Measurements from ENCODE around the gene SF3A1.

The SF3A1 gene

DNA sequence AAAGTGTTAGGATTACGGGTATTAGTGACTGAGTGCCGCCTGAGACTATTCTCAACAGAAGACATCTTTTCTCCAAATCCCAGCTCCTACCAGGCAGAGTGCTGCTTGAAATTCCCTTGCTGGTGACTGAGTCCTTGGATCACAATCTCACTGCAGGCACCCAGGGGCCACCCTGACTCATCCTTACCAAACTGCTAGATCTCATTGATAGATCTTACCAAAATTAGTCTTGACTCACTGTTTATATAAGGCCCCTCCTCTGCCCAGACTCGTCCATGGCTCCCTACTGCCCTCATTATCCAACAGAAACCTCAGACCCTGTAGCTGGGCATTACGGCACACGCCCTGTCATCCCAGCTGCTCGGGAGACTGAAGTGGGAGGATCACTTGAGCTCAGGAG, 44.6 kb downstream of the SF3A1 start:
- DNase-seq (ENCODE audit: low read depth) = no peak
- H3K4me3 ChIP-seq (ENCODE audit: control insufficient read depth, low read depth, low read length) = no peak overlapping the region
- TF ChIP-seq, protein P1, sequence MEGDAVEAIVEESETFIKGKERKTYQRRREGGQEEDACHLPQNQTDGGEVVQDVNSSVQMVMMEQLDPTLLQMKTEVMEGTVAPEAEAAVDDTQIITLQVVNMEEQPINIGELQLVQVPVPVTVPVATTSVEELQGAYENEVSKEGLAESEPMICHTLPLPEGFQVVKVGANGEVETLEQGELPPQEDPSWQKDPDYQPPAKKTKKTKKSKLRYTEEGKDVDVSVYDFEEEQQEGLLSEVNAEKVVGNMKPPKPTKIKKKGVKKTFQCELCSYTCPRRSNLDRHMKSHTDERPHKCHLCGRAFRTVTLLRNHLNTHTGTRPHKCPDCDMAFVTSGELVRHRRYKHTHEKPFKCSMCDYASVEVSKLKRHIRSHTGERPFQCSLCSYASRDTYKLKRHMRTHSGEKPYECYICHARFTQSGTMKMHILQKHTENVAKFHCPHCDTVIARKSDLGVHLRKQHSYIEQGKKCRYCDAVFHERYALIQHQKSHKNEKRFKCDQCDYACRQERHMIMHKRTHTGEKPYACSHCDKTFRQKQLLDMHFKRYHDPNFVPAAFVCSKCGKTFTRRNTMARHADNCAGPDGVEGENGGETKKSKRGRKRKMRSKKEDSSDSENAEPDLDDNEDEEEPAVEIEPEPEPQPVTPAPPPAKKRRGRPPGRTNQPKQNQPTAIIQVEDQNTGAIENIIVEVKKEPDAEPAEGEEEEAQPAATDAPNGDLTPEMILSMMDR (IDR thresholded peaks at IDR 0.05; ENCODE audit: control insufficient read depth, insufficient read depth, low read depth, low read length, missing control alignments) = no peak

DNA sequence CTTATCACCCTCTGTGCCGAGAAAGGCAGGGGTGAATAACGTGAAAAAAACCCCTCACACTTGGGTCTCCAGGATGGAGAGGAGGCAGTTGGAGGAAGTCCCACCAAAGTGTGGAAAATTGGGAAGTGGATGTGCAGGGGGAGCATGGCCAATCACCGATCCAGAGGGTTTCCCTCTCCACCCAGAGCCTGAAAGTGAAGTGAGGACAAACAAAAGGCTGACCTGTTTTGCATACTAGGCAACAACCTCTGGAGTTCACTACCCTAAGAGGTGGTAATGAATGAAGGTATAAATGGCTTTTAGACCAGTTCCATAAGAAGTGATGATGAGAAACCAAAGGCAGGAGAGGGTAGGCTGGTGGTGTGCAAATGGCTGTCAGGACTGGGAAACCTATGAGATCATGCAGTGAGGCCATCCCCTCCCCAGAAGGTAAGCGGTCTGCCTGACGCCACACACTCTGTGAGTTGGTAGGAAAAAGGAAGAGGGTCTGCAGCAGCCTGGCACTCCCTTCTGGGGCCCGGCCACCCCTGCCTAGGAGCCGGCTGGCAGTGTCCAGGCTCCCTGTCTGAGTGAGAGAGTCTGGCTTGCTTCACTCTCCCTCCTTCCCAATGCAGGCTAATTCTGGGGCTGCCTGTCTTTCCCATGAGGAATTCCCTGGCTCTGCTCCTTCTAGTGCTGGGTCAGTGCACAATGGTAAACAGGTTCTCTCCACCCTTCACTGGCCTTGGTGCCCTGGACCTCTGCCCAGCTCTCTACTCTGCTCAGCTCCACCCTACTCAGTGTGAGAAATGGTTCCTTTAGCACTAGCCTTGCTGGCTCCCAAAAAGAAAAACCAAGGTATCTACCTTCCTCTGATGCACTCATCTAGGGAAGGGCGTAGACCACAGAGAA, 45.6 kb downstream of the SF3A1 start:
- no peak for DNase-seq (ENCODE audit: low read depth)
- H3K4me3 ChIP-seq (ENCODE audit: control insufficient read depth, low read depth, low read length) = no peak overlapping the region
- TF ChIP-seq, protein P1 (IDR thresholded peaks at IDR 0.05; ENCODE audit: control insufficient read depth, insufficient read depth, low read depth, low read length, missing control alignments) = no peak

DNA sequence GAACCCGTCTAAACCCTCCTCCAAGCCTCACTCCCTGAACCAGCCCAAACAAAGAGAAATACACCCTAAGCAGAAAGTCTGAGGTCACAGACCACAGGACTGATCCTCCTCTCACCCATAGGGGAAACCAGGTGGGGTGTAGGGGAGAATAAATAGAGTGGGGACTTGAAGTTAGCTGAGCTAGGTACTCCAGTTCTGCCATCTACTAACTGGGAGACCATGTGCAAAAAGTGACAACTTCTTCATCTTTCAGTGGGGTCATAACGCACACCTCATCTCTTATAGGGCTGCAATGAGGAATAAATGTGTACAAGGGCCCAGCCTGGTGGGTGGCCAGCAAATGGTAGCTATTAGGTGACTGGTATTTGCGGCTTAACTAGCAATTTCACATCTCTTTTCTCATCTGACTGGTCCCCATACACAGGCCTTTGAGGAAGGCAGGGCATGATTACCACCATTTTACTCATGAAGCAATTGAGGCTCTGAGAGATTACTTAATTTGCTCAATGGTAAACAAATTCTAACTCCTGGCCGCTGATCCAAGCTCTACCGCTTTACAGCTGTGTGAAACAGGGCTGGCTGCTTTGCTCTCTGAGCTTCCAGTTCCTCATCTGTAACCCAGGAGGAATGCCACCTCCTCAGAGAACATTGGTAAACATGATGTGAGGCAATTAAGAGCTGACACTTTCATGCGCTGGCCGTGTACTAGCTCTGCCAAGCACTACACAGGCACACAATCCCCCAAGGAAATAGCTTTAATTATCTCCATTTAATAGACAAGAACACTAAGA, 46.5 kb downstream of the SF3A1 start:
- TF ChIP-seq, protein P1 (IDR thresholded peaks at IDR 0.05; ENCODE audit: control insufficient read depth, insufficient read depth, low read depth, low read length, missing control alignments) = no peak
- DNase-seq (ENCODE audit: low read depth) = no peak
- no peak overlapping the region for H3K4me3 ChIP-seq (ENCODE audit: control insufficient read depth, low read depth, low read length)

DNA sequence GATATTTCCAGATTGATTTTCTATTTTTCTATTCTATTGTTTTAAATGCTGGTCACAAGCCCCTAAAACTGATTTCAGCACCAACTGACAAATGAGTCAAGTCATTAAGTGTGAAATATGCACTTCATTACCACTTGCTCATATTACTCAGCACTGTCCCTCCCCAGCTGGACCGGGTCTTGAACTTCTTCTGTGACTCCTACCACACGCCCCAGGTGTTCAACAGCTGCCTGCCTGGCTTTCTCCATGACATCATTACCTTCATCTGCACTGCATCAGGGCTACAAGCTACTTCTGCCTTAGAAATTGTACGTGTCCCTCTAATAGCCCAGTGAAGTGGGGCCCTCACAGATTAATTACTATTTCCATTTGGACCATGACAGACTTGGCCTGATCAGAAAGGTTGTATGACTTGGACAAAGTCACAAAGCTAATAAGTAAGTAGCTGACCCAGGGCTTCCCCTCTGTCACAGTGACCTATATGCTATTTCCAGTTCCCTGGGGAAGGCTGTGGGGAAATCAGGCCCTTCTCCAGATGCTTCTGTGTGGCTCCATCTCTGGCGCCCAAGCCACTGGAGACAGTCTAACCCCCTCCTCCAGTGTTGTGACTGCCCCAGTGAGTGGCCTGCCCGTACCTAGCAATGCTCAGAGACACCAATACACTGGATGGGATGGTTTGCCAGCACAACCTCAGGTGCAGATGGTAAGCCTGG, 48.0 kb downstream of the SF3A1 start:
- TF ChIP-seq, protein P1 (IDR thresholded peaks at IDR 0.05; ENCODE audit: control insufficient read depth, insufficient read depth, low read depth, low read length, missing control alignments) = no peak
- DNase-seq (ENCODE audit: low read depth) = no peak
- no peak overlapping the region for H3K4me3 ChIP-seq (ENCODE audit: control insufficient read depth, low read depth, low read length)

DNA sequence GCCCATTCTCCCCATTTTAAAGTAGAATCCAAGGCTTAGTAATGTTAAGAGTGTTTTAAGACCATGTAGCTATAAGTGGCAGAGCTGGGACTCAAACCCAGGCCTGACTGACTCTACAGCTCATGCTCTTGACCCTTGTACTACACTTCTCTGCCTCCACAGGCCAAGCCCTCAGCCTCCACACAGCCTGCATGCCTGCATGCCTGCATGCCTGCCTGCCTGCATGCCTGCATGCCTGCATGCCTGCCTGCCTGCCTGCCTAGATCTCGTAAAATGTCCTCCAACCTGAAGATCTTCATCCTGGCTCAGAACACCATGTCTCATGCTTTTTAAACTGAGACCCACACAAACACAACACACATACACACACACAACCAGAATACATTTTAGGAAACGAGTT, 48.6 kb downstream of the SF3A1 start:
- no peak for DNase-seq (ENCODE audit: low read depth)
- H3K4me3 ChIP-seq (ENCODE audit: control insufficient read depth, low read depth, low read length) = no peak overlapping the region
- TF ChIP-seq, protein P1 (IDR thresholded peaks at IDR 0.05; ENCODE audit: control insufficient read depth, insufficient read depth, low read depth, low read length, missing control alignments) = no peak

DNA sequence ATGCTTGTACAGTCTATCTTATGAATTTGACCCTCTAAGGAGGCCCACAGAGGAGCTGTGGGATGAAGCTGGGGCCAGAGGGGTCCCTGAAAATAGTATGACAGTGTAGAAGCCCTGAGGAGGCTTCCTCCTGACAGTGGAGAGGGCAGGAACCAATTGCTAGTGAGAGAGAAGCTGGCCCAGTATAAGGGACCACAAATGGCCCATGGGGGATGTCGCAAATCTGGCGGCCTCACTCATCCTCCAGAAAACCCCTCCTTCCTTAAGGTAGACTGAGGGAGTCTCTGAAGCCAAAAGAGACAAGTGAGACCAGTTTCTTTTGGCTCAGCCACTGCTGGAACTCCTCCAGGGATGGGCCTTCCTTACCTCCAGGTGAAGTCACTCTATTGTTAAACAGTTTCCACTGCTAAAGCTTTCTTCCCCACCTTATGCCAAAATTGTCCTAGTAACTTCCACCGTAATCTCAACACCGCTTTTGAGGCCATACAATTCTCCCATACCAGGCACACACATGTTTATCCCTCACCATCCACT, 49.6 kb downstream of the SF3A1 start:
- TF ChIP-seq, protein P1 (IDR thresholded peaks at IDR 0.05; ENCODE audit: control insufficient read depth, insufficient read depth, low read depth, low read length, missing control alignments) = no peak
- DNase-seq (ENCODE audit: low read depth) = no peak
- H3K4me3 ChIP-seq (ENCODE audit: control insufficient read depth, low read depth, low read length) = no peak overlapping the region
